ENCODE results near the gene MTHFR.
A peak's percentile ranks its signal among the peaks of the same experiment; 100 is the strongest.
"Not testable (repeated sequence)": the region's sequence is repeated elsewhere in the genome, so short reads cannot be mapped to it uniquely, and the experiment has no call there.

Gene MTHFR

DNA sequence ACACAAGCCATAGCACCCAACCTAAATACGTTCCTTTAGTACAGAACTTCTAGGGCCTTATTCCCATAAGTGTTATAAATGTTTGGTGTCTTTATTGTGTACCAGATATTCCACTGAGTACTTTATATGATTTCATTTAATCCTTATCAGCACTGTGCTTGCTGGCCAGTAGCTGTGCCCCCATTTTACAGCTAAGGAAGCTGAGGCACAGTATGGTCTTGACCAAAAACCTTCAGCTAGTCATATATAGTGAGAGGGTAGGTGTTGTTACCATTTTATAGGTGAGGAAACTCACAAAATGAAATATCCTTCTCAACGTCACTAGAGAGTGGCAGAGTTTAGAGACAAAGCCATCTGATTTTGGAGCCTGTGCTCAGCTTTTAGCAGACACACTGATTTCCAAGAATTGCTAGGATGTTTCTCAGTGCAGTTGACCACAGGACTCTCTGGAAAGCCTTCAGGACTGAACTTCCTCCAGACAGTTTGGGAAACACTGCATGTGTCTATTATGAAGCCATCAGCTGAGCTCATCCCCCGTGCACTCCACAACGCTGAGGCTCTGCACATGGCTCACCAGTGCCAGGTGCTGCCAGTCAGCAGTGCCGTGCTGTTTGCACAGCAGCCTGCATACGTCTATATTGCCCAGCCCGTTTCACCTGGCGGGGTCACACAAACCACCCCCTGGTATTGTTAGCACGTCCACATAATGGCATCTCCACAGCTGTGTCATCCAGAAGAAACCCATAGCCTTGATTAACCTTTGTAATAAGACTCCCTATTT, 26.4 kb upstream of the MTHFR start:
- DNase-seq: no peak

DNA sequence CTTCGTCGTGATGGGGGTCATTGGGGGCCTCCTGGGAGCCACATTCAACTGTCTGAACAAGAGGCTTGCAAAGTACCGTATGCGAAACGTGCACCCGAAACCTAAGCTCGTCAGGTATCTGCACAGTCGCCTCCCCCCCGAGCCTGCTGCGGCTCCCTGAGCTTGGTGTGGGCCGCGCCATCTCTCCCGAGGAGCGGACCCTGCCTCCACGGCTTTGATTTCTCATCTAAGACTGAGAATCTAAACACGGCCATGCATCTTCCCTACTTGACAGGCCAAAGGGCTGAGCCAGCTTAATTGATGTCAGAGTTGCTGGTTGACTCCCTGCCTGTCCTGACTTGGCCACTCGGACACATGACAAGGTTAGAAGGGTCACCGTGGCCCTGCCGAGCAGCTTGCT, 22.7 kb upstream of the MTHFR start:
- DNase-seq: no peak

DNA sequence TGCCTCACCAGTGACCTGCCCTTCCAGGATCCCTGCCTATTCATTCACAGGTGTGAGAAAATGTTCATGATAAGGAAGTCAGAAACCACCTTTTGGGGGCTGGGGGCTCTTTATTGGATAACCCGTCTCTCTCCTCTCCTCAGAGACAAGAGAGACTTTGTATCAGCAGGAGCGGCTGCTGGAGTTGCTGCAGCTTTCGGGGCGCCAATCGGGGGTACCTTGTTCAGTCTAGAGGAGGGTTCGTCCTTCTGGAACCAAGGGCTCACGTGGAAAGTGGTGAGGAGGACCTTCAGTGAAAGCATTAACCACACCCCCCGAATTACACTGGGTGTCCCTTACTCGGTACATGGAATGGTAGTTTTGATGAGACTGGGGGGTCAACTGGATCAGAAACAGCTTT, 21.2 kb upstream of the MTHFR start:
- DNase-seq: no peak

DNA sequence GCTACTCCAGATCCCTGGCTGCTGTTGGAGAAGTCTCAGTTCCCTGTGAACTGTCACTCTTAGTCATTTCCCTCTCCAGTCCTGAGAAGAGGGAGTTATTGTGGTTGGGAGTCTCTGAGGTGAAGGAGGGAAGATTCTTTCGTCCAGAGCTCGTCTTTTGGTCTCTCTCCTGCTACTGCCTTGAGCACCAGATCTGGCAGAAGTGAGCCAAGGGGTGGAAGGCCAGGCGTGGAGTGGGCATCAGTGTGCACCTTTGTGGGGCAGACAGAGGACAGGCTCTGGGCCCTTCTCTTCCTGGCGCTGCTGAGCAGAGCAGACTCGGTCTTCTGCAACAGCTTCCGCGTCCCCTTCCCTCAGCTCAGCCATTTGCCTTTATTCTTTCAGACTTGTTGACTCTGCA, 19.4 kb upstream of the MTHFR start:
- no peak for DNase-seq

DNA sequence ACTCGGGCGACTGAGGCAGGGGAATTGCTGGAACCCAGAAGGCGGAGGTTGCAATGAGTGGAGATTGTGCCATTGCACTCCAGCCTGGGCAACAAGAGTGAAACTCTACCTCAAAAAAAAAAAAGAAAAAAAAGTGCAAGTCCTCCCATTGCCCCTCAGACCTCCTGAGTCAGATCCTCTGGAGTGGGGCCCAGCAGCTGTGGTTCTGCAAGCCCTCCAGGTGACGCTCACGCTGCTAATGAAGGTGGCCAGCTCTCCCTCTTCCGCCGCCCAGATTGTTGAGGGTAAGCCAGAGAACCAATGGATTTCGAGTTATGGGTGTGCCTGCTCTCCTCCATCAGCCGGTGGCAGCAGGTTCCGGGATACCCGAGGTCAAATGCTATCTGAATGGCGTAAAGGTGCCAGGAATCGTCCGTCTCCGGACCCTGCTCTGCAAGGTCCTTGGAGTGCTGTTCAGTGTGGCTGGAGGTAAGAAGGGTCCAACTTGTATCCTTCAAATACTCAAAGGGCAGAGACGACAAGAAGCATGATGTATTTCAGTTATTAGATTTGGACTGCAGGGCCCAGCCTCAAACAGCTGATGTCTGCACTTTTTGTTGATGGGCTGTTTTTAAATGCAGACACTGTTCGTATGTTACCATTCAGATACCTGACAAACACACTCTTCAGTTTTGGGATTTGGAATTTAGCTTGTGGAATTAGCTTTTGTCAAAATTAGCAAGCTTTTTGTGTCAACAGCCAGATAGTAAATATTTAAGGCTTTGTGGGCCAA, 17.8 kb upstream of the MTHFR start:
- DNase-seq: no peak

DNA sequence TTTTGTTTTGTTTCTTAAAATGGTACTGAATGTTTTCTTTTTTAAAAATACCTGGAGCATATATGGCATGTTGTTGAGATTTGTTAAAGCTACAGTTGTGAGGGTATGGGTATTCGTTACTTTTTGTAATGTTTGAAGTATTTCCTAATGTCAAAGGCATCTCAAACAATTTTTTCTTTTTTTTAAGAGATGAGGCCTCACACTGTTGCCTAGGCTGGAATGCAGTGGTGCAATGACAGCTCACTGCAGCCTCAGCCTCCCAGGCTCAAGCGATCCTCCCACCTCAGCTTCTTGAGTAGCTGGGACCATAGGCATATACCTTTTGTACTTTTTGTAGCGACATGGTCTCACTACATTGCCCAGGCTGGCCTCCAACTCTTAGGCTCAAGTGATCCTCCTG, 16.3 kb upstream of the MTHFR start:
- no peak for DNase-seq

DNA sequence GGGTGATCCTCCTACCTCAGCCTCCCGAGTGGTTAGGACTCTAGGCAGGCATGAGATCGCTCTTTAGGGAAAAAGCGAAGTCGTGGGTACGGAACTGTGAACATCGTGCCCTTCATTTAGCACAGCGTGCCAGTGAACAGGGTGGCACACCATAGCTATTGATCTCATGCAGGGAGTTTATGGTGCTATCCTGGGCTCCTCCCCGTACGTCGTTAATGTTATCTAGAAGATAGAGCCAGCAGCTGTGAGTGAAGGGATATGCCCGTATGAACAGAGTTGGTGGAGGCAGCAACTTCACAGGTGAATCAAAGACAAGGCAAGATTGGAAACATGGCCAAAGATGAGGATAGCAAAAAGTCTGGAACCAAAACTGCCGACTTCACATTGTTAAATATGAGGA, 11.4 kb upstream of the MTHFR start:
- no peak for DNase-seq

DNA sequence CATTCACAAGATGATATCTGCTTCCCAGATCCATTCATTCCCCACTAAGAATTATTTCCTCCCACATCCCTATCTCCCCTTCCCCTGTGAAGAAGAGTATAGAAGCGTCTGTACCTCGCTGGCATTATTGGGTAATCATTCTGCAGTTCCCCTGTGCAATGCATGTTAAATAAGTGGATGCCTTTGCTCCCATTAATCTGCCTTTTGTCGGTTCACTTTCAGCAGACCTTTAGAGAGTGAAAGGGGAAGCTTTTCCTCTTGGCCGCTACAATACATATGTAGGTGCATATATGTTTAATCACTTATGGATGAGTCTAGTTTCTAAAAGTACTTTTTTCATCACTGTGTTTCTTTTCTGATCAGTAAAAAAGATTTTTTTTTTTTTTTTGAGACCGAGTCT, 7.3 kb upstream of the MTHFR start:
- no peak for DNase-seq

DNA sequence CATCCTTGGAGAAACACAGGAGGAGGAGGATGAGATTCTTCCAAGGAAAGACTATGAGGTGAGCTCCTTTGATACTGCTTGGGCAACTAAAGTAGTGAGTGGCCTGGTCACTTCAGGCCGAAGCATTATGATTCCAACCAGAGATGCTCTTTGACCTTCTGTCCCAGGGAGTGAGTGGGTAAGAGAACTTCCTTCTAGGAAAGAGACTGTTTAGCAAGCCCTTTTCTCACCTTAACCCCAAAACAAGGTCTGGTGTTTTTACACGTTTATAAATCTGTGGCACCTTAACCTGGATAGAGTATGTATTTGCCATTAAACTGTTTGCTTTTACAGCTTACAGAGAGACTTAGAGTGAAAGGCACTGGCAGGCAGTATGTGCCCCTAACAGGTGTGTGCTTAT, 1.4 kb upstream of the MTHFR start:
- DNase-seq: no peak

DNA sequence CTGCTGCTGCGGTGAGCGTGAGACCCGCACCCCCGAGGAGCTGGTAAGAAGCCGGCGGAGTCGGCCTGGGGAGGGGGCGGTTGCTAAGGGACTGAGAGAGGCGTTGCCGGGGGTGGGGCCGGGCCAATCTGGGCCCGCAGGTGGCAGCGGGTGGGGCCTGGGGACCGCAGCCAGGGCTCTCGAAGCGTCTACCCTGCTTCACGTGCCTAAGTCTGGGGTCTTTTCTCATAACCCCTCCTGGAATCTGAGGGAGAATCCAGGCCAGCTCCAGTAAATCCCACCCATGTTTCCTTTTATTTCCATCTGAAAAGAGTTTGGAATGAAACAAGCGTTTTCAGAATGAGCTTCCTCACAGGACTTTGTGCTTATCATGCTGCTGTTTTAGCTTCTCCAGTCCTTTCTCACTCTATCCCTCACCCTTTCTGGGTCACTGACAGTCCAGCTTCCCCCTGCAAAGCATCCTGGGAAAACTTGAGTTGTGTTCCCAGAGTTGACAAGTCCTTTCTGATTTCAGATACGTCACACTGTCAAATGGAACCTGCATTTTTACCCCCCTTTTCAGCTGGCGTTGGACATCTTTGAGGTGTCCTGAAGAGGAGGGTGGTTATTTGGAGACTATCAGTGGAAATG, 658 bp upstream of the MTHFR start:
- DNase-seq: no peak

DNA sequence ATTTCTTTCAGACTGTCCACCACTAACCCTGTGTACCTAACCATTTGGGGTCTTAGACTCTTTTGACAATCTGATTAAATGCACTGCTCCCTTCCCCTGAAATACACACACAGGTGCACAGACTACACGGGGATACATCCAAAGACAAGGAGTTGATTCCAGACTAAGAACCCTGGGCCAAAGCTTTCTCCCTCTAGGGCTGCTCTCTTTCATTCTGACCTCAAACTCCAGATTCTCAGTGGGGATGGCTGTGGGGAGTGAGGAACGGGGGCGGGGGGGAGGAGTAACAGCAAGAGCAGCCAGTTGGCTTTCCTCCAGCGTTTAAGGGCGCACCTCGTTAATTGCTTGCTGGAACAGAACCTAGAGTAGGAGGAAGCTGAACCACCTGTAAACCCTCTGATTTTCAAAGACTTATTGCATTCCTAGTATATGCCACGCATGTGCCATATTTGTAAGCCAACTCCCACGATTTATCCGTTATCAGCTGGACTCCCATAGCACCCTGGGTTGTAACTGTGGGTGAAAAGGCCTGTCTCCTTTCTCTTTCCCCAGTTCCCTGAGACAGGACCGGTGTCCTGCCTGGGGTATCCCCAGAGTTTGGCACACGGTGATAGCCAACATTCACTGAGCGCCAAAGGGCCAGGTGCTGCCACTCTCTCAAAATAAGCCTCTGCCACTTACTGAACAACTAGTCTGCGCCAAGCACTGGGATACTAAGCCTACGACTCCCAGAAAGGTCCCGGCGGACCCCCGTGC, 920 bp downstream of the MTHFR start:
- DNase-seq: no peak

DNA sequence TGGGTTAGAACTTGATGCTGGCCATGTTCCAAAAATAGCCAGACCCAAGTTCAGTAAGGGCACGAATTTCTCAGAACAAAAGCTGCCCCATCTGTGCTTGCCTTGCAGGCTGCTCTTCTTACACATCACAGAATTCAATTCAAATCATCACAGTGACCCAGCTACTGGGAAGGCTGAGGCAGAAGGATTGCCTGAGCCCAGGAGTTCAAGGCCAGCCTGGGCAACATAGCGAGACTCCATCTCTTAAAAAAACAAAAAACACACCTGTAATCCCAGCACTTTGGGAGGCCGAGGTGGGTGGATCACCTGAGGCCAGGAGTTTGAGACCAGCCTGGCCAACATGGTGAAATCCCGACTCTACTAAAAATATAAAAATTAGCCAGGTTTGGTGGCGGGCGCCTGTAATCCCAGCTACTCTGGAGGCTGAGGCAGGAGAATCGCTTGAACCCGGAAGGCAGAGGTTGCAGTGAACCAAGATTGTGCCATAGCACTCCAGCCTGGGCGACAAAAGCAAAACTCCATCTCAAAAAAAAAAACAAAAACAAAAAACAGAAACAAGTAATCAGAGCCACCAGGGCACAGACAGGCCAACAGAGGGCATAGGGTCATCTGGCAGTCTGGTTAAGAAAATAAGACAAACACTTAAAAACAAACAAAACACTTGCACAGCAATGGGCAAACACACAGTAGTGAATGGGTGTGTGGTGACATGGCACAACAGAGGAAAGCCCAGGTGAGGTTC, 1.7 kb downstream of the MTHFR start:
- not testable (repeated sequence) for DNase-seq

DNA sequence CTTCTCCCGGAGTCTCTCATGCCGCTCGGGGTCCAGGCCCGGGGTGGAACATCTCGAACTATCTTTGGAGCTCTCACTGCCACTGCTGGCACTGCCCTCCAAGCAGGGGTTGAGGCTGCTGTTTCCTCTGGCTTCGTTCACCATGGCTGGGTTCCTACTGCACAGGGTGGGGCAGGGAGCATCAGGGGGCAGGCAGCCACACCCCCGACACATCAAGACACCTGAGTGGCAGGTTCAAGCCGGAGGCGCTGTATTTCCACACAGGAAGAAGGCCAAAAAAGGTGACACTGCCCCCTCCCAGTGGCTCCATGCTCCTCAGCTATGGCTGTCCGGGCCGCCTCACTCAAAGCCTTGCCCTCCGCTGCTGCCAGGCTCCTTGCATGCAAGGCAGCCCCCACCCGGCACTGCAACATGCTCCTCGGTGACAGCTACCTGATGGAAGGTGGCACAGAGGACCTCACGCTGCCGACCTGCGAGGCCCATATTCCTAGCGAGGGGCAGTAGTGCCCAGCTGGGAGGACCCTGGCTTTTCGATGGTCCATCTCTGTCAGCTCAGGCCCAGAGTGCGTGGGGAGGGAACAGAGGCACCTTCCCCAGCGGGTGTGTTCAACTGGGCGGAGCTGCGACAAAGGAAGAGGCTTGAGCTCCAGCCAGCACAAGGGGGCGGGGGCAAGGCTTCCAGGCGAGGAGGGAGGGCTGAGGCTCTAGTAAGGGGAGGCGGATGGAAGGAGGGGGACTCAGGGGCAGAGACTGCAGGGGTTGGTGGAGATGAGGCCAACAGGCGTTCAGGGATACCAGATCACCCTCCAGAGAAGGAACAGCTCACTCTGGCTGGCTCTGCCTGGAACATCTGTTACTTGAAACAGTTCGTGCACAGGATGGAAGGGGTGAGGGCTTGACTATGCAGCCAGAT, 2.5 kb downstream of the MTHFR start:
- peak; percentile 83 for DNase-seq

DNA sequence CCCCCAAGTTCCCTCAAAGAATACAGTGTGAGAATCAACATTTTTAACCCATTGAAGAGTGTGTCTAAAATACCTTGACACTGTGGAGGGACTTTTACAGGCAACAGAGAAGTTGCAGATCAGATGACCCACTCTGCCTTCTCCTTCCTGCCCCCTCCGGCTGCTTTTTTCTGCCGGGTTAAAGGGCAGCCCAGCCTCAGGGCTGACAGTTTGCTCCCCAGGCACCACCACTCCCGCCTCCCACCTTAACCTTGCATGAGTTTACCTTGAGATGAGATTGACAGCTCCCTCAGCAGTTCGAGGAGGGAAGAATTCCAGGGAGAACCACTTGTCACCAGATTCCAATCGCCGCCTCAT, 3.2 kb downstream of the MTHFR start:
- no peak for DNase-seq

DNA sequence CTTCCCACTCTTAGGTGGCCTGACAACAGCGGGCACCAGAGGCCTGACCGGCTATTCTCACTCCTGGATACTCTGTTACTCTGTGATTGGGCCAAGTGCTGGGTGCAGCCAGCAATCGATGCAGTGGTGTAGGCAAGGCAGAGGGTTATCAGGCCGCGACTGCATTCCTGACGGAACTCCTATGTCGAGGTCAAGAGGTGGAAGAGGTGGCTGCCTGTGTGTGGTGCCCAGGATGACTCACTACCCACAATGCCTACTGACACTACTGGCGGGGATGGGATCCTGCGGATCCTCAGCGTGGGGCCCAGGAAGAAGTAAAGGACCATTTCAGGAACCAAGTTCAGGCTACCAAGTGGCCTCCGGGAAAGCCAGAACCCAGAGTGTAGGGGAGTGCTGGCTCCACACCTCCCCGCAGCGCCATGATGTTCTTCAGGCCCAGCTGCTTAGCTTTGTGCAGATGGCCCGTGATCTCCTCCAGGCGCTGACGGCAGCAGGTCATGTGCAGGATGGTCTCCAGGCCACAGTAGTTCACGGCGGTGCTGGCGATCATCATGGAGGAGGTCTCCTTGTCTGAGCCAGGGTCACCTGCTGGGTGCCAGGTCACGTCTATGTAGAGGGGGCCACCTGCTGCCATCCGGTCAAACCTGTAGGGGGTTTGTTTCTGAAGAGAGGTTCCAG, 4.9 kb downstream of the MTHFR start:
- DNase-seq: no peak

DNA sequence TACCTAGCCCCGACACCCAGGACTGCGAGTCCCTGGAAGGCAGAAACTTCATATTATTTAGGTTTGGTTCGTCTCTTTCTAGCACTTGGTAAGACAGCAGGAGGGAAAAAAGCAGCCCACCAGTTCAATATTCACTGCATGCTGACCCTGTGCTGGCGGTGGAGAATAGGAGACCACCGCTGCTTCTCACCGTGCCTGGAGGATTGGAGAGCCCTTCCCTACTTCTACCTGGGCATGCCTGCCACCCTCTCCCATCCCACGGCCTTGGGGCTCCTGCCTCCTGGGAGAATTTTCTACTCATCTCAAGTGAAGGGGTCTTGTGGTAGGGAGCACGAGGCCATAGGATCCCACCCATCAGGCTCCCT, 5.4 kb downstream of the MTHFR start:
- no peak for DNase-seq

DNA sequence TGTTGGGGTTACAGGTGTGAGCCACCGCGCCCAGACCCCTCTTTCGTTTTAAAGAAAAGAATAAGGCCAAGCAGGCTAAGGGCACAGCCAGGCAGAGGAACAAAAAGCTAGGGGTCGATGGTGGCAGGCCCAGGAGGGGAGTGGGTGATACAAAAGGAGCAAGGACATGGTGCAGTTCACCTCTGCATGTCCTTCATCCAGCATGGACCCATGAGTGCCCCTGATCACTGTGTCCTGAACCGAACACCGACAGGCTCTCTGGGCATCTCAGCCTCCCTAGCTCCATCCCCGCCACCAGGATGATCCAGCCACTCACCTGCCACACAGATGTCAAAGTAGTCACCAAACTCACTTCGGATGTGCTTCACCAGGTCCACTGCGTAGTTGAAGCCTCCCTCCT, 5.9 kb downstream of the MTHFR start:
- DNase-seq: no peak

DNA sequence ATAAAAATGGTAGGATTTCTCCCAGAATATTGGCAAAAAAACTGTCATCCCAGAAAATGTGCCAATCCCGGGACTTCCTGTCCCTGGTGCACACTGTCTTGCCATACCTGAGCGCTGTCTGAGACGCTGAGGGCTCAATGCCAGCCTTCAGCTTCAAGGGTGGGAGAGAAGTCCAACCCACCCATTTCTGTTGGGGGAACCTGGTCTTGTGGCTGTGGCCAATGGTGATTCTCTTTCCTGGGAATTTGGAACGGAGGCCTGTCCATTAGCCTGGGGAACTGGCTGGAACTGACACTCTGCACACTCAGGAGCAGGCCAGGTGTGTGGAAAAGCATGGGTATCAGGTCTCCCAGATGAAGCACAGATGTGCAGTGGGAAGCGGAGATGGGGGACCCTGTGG, 6.7 kb downstream of the MTHFR start:
- no peak for DNase-seq

DNA sequence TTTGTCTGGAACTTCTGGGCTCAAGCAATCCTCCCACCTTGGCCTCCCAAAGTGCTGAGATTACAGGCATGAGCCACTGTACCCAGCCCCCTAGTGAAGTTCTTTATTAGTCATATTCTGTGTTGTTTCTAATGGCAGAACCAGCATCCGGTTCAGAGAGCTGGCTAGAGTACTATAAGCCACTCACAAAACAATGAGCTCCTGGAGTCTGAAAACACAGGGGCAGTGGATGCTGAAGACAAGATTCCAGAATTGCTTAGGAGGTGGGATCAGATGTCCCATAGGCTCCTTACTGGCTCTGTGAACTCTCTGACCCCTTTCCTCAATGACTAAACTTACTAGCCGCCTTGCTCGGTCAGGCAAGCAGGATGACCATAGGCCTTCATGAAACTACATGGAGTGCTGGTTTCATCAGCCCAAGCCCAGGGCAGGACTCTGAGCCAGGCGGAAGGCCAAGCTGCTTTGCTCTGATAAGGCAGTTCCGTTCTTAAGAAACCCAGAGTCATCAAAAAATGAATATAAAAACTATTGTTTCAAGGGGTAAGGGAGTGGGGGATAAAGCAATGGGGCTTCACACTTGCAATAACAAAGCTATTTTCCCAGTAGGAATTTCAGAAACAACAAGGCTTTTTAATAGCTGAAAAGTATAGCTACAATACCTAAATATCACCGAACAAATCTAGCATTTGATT, 8.1 kb downstream of the MTHFR start:
- no peak for DNase-seq

DNA sequence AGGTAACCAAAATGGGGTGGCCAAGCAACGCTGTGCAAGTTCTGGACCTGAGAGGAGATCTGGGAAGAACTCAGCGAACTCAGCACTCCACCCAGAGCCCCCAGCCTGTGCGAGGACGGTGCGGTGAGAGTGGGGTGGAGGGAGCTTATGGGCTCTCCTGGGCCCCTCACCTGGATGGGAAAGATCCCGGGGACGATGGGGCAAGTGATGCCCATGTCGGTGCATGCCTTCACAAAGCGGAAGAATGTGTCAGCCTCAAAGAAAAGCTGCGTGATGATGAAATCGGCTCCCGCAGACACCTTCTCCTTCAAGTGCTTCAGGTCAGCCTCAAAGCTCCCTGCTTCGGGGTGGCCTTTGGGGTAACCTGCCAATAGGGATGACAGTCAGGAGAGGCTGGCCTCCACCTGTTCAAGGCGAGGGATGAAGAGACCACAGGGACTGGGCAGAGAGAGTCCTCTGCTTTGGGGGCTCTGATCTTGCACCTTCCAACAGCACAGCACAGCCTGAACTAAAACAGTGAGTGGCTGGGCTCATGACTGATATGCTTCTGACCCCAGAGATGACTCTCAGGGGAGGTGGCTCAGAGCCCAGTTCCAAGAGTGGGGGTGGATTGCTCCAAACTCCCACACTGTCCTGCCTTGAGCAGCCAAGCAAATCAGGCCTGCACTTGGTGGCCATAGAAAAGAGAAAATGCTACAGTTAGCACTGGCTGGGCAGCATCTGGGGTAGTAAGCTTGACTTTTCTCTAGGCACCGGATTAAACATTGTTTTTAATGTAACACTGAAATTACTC, 9.5 kb downstream of the MTHFR start:
- no peak for DNase-seq
